Prostate gland (tissue), 2 donors: Measurements from ENCODE around the gene FGF9. TPM values are rescaled to one million over a fixed set of nuclear protein-coding genes. Genes with fewer than 3 reads are reported as not detected.

Experiments used
- DNase-seq: peaks from one replicate; pipeline ENCODE4 v3.0.0-alpha.2; 2019; ENCODE audit warnings: low spot score
- H3K27ac ChIP-seq, 2 donors: fragments of 200-600 bp; sonication (generic); 2 replicates each; pipeline ENCODE4 v1.5.1; 2017 to 2019
- H3K27me3 ChIP-seq: fragments of 200-600 bp; sonication (generic); replicated peaks from 2 replicates; pipeline ENCODE4 v1.5.1; 2019; ENCODE audit not compliant: insufficient read depth
- H3K36me3 ChIP-seq, 2 donors: fragments of 200-600 bp; sonication (generic); 1 replicate in 1 of 2; 2 replicates in 1 of 2; pipeline versions ENCODE4 v1.5.1 to v1.8.1; 2017 to 2019
- H3K4me1 ChIP-seq: fragments of 200-600 bp; sonication (generic); replicated peaks from 2 replicates; pipeline ENCODE4 v1.5.1; 2019
- H3K4me3 ChIP-seq, 2 donors: fragments of 200-600 bp; sonication (generic); 2 replicates each; pipeline ENCODE4 v1.5.1; 2017 to 2019
- H3K9me3 ChIP-seq: fragments of 200-600 bp; sonication (generic); 2 replicates; pipeline ENCODE4 v1.5.1; 2017
- CTCF ChIP-seq, 4 experiments: fragments of 200-600 bp in 2 of 4; fragments of 450-650 bp in 2 of 4; sonication (generic) in 2 of 4; IDR thresholded peaks; 1 replicate in 3 of 4; 2 replicates in 1 of 4; pipeline ENCODE4 v1.5.1; 2016 to 2019; ENCODE audit warnings: antibody characterized with exemption in 4 of 4, mild to moderate bottlenecking in 2 of 4, moderate library complexity in 2 of 4
- POLR2A ChIP-seq: fragments of 450-650 bp; IDR thresholded peaks from one replicate; pipeline ENCODE4 v1.6.1; 2016; ENCODE audit warnings: antibody characterized with exemption, mild to moderate bottlenecking
- POLR2AphosphoS5 ChIP-seq: sonication (generic); formaldehyde crosslinking; IDR thresholded peaks from one replicate; pipeline ENCODE4 v1.6.1; 2017; ENCODE audit warnings: antibody characterized with exemption
- WGBS: methylation state at CpG from one replicate; pipeline ENCODE4 v1.1.5; 2018; 5-methylcytosine and 5-hydroxymethylcytosine counted together
- intact Hi-C: fragments of 100-400 bp; cut with DNase I; formaldehyde crosslinking; loops from one replicate; pipeline ENCODE4 v1.14.2; 2022
- total RNA-seq, 2 donors: library from RNA; depleted of rRNA; stranded (reverse); fragments of >200 nt; gene quantifications; one replicate each; pipeline ENCODE4 v1.1.0, GENCODE V29; 2016

The FGF9 gene
- total RNA-seq, 2 donors from 2014 or later: 0.14 to 1.6 TPM

DNA sequence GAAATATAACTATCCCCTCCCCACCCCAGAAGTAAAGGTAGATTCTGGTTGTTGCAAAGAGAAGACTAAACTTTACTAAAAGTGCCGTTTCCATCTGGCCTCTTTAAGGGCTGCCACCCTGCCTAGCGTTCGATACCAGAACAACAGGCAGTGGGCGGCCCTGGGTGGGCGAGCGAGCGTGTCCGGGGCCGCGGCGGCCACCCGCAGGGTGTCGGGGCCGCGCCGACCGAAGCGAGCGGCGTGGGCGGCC lies 2.6 kb downstream of the FGF9 start:
- TF ChIP-seq CTCF (IDR thresholded peaks at IDR 0.05) (peak in 1 of 4 experiments; percentile 13), POLR2A (no peak), POLR2AphosphoS5 (no peak)
- Histone ChIP-seq H3K27me3 (peaks cover 13% of the 10 kb centered on the region), H3K36me3 (no peaks in the 10 kb centered on the region), H3K27ac (no peak overlapping the region), H3K9me3 (no peaks in the 10 kb centered on the region), H3K4me3 (peak overlapping the region; percentile 38 to 43), H3K4me1 (no peaks in the 10 kb centered on the region)
- no peak for DNase-seq
- intact Hi-C loops: no loop called here
- WGBS: 0% methylated on average over 6 of the region's 21 CpGs

DNA sequence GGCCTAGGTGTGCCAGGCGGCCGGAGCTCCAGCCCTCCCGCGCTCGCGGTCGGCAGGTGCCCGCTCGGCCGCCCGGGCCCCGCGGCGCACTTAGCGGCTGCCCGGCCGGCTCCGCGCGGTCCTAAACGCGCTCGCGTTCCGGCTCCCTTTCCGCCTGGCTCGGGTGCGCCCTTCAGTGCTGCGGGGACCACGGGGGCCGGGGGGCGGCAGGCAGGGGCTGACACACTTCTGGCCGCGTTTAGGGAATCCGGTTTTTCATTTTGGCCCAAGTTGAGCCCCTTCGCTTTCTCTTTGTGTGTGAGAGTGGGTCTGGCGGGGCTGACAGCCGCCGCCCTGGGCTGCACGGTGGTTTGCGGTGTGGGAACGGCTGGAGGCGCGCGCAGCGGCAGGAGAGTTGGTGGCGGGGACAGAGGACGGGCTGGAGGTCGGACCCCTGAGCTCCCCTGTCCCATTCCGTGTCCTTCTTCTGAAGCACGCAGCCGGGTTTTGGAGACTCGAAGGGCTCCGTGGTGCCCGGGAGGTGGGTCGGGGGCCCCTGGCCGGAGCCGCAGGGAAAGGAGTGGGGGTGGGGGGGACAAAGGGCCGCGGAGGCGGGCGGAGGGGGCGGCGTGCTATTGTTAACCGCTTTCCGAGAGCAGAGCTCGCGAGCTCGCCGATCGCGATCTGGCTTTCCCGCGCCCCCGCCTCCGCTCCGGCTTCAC lies 3.1 kb downstream of the FGF9 start:
- no peak for DNase-seq
- intact Hi-C loops: no loop called here
- WGBS: under 1% methylated on average over 67 of the region's 77 CpGs
- Histone ChIP-seq H3K27me3 (peaks cover 13% of the 10 kb centered on the region), H3K4me3 (peak overlapping the region; percentile 38 to 43), H3K4me1 (no peaks in the 10 kb centered on the region), H3K36me3 (no peaks in the 10 kb centered on the region), H3K27ac (no peak overlapping the region), H3K9me3 (no peaks in the 10 kb centered on the region)
- no peak for TF ChIP-seq POLR2A
- no peak for TF ChIP-seq CTCF (IDR thresholded peaks at IDR 0.05)
- TF ChIP-seq POLR2AphosphoS5: no peak

DNA sequence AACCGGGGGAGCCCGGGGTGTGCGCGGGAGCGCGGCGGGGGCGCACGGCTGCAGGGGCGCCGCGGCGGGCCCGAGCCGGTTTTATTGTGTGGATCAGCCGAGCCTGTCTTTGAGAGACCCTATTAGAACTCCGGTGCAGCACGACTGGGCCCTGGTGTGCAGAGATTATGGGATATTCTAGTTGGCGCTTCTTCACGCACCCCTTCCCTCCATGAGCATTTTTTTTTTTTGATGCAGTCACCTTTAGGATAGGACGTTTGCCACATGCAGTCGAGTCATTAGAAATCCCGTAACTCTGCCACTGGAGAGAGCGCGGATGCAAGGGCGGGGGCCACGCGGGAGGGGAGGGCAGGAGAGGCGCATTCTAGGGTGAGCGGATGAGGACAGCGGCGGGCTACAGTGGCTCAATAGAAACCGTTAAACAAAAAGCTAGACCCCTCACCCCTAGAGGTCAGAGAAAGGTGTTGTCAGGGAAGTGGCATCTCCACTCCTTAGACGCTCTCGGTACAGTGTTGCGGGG lies 3.7 kb downstream of the FGF9 start:
- Histone ChIP-seq H3K4me3 (peak overlapping the region; percentile 38 to 43), H3K27me3 (peaks cover 9% of the 10 kb centered on the region), H3K36me3 (no peaks in the 10 kb centered on the region), H3K27ac (no peak overlapping the region), H3K4me1 (no peaks in the 10 kb centered on the region), H3K9me3 (no peaks in the 10 kb centered on the region)
- intact Hi-C loops: no loop called here
- 2% methylated on average over 36 of the region's 36 CpGs for WGBS
- TF ChIP-seq CTCF (IDR thresholded peaks at IDR 0.05) (no peak), POLR2AphosphoS5 (no peak)
- DNase-seq: no peak

- Histone ChIP-seq H3K4me1 (no peaks in the 10 kb centered on the region), H3K36me3 (no peaks in the 10 kb centered on the region), H3K27ac (no peak overlapping the region), H3K4me3 (peak overlapping the region; percentile 12 to 27), H3K9me3 (no peaks in the 10 kb centered on the region), H3K27me3 (peaks cover 9% of the 10 kb centered on the region)
- TF ChIP-seq POLR2AphosphoS5: no peak
- no peak for TF ChIP-seq POLR2A
- TF ChIP-seq CTCF (IDR thresholded peaks at IDR 0.05): no peak
- intact Hi-C loops: no loop called here
- DNase-seq: no peak
- WGBS: 3% methylated on average over 32 of the region's 62 CpGs
Measured at GRCh38 chr13:21675095-21675991, 4.5 kb downstream of the FGF9 start.
